GM12892 (cell line): ENCODE measurements around the gene EMID1.

ENCODE experiments used
- POLR2A ChIP-seq: IDR thresholded peaks from 2 replicates; pipeline ENCODE4 v1.6.1; 2011; ENCODE audit warnings: low read depth, low read length, control low read depth
- POLR2AphosphoS5 ChIP-seq: IDR thresholded peaks from 2 replicates; pipeline ENCODE4 v1.6.1; 2011; ENCODE audit warnings: low read depth, low read length, control low read depth

DNA sequence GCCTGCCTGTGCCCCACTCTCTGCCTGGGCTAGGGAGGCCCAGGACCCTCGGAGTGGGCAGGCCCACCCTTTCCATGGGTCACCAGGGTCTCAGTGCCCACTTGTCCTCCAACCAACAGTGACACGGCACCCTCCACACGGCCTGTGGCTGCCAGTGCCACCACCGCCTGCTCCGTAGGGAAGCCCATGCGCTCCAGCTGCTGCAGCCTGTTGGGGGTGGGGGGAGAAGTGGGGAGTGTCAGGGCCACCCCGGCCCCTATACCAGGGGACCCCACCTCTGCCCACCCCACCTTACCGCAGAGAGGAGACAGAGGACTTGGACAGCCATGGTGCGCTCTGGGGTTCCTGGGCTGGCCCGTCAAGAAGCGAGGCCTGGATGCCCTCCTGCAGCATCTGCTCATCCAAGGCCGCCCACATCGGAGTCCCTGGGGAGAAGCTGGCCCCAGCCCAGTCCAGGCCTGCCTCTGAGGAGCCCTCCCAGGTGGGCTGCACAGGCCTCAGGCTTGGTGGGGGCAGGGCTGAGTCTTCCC, 54.4 kb downstream of the EMID1 start:
- TF ChIP-seq POLR2A (no peak), POLR2AphosphoS5 (no peak)
